HG02981 (cell line): ENCODE measurements around the gene FBN3.

Source experiments
- ATAC-seq: cut with Tn5 transposase; IDR thresholded peaks from one replicate; pipeline ENCODE4 v1.9.1; 2021; ENCODE audit warnings: mild to moderate bottlenecking, moderate library complexity; ENCODE audit not compliant: unreplicated experiment

FBN3 gene

DNA sequence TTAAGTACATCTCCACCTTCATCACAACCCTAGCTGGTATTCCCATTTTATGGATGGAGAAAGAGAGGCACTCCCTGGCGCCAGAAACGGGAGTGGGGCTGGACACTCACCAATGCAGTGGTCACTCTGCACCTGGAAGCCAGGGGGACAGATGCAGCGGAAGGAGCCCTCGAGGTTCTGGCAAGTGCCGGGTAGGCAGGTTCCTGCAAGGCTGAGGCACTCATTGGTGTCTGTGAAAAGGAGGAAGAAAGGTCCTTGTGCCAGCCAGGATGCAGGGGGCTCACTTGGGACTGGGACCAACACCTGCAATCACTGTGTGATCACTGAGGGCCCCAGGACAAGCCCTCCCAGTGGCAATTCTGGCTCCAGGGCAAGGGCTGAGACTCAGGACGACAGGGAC is 55.1 kb downstream of the FBN3 start:
- no peak for ATAC-seq

DNA sequence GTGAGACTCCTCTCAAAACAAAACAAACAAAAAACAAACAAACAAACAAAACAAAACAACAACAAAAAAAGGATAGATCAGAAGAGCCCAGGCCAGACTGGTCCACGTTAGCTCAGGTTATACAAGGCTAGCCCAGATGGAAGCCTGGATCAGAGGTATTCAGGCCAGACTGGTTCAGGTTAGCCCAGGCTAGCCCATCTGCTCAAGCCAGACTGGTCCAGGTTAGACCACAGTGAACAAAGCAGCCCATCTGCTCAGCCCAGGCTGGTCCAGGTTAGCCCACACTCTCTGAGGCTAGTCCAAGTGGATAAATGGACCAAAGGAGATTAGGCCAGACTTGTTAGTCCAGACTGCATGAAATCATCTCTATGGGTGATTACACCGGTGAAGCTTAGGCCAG is 55.7 kb downstream of the FBN3 start:
- no peak for ATAC-seq

DNA sequence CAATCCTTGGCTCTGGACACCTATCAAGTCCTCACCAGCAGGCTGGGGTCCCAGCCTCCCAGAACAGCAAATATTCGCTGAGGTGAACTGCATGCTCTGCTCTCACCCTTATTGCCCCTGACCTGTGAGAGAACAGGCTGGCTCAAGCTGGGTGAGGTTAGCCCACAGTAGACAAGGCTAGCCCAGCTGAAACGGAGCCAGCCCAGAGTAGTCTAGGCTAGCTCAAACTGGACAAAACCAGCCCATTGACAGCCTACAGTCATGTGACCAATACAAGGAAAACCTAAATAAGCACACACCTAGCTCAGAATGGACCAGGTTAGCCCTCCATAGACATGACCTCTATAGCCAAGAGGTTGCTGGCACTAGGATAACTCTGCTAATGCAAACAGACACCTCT is 58.4 kb downstream of the FBN3 start:
- ATAC-seq = no peak

DNA sequence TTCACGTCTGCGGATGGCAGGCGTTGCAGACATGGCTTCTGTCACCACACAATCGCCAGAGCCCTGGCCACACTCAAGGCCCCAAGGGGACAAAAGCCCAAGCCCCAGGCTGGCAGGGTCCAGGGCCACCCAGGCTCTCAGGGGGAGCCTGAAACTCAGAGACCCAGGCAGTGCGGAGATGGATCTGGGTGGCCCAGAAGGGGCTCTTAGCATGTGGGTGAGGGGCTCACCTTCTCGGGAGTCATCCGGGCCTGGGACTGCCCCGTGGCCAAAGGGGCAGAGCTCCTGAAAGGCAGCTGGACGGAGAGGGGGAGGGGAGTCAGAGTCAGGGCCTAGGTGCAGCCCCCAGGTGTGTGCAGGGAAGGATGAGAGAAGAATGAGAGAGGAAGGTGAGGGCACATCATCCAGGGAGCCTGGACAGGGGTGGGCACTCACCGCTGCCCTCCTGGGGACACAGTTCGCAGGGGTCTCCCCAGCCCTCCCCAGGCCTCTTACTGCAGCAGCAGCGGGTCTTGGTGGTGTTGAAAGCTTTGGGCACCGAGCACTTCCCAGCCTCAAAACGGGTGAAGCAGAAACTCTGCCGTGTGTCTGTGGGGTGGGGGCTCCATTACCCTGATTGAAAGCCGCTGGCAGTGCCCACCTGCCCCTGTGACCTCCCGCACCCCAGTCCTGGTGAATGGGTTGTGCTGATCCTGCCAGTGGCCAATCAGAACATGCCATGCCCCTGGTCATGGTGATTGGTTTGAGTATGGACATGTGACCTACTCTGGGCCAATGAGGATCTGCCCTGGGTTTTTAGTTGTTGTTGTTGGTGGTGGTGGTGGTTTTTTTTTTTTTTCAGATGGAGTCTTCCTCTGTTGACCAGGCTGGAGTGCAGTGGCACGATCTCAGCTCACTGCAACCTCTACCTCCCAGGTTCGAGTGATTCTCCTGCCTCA is 59.5 kb downstream of the FBN3 start:
- ATAC-seq = no peak

DNA sequence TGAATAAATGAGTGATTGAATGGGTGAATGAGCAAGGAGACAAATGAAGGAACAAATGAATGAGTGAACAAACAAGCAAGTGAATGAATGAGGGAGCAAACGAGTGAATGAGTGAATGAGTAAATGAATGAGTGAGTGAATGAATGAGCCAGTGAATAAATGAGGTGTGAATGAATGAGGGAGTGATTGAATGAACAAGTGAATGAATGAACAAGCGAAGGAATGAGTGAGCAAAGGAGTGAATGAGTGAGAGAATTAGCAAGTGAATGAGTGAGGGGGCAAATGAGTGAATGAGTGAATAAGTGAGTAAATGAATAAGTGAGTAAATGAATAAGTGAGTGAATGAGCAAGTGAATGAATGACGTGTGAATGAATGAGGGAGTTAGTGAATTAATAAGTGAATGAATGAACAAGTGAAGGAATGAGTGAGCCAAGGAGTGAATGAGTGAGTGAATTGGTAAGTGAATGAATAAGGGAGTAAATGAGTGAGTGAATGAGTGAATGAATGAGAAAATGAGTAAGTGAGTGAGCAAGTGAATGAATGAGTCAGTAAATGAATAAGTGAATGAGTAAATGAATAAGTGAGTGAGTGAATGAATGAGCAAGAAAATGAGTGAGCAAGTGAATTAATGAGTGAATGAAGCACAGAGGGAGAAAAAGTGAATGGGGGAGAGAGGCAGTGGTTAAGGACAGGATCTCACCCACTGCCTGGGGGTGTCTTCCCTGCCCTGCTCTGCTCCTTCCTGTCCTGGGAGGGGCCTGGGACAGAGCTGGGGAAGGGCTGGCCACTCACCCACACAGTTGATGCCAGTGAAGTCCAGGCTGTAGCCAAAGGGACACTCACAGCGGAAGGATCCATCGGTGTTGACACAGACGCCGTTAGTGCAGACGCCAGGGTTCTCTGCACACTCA is 60.4 kb downstream of the FBN3 start:
- no peak for ATAC-seq

DNA sequence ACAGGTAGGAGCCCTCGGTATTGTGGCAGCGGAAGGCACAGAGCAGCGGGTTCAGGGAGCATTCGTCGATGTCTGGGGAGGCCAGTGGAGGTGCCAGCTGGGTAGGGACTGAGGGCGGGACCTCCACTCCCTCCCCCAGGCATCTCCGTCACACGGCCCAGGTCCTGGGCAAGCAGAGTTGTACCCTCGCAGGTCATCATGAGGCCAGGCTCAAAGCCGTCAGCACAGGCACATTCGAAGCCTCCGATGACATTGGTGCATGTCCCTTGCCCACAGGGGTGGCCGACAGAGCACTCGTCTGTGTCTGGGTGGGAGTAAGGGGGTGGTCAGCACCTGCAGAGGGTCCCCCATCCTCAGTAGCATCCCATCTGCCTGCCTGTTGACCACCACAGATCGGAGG is 61.5 kb downstream of the FBN3 start:
- no peak for ATAC-seq

DNA sequence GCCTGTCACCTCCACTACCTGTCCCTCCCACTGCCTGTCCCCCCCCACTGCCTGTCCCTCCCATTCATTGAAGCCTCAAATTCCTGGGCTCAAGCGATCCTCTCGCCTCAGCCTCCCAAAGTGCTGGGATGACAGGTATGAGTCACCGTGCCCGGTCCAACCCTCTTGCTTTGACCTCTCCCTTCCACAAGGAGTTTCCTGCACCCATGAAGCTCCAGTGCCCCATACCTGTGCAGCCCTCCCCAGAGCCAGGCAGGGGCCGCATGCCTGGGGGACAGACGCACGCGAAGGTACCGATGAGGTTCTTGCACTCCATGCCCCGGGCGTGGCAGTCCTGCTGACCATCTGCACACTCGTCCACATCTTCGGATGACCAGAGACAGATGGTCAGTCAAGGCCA is 62.5 kb downstream of the FBN3 start:
- no peak for ATAC-seq

DNA sequence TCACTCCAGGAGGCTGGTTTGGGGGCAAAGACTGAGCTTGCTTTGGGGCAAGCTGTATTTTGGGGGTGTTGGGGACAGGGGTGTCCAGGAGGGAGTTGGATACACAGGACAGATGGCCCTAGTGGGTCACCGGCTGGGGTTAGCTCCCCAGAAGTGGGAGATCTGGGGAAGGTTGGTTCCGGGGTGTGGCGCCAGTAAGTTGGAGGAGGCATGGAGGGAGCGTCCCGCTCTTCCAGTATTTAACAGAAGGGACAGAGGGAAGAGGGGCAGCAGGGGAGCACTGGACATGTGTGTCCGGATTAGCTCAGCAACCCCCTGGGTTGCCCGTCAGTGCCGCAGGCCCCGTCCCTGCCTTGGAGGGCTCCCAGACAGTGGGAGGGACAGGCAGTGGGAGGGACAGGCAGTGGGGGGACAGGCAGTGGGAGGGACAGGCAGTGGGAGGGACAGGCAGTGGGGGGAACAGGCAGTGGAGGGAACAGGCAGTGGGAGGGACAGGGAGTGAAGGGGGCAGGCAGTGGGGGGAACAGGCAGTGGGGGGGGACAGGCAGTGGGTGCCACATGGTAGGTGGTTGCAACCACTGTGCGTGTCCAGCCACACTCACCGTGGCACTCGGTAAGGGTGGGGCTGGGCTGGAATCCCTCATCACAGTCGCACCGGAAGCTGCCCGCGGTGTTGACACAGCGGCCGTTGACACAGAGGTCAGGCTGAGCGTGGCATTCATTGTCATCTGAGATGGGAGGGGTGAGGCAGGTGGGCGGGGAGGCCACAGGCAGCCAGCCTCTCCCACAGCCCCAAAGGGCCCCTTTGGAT is 63.6 kb downstream of the FBN3 start:
- ATAC-seq = no peak

DNA sequence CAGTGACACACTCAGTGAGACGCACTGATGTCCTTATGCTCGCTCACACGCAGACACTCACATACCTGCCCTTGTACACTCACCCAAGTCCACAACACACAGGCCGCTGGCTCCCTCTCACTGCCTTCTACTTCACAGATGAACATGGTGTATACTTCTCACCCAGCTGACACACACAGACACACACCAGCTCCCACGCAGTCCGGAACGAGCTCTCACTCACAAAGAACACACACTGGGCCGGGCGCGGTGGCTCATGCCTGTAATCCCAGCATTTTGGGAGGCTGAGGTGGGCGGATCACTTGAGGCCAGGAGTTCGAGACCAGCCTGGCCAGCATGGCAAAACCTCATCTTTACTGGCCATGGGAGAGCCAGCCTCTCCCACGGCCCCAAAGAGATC is 65.2 kb downstream of the FBN3 start:
- no peak for ATAC-seq

DNA sequence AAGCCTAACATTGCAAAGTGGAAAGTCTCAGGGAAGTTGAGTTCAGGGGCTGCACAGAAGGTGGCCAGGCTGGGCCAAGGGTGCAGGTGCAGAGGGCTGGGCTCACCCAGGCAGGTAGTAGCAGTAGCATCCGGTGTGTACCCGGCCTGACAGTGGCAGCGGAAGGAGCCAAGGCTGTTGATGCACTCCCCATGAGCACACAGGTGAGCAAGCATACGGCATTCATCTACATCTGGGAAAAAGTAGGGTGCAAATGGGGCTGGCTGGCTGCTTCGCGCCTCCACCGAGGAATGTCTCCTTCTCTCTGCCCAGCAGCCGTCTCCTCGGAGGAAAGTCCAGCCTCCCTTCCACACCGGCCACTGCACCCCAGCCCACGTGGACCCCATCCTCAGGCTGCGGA is 66.3 kb downstream of the FBN3 start:
- ATAC-seq = no peak

DNA sequence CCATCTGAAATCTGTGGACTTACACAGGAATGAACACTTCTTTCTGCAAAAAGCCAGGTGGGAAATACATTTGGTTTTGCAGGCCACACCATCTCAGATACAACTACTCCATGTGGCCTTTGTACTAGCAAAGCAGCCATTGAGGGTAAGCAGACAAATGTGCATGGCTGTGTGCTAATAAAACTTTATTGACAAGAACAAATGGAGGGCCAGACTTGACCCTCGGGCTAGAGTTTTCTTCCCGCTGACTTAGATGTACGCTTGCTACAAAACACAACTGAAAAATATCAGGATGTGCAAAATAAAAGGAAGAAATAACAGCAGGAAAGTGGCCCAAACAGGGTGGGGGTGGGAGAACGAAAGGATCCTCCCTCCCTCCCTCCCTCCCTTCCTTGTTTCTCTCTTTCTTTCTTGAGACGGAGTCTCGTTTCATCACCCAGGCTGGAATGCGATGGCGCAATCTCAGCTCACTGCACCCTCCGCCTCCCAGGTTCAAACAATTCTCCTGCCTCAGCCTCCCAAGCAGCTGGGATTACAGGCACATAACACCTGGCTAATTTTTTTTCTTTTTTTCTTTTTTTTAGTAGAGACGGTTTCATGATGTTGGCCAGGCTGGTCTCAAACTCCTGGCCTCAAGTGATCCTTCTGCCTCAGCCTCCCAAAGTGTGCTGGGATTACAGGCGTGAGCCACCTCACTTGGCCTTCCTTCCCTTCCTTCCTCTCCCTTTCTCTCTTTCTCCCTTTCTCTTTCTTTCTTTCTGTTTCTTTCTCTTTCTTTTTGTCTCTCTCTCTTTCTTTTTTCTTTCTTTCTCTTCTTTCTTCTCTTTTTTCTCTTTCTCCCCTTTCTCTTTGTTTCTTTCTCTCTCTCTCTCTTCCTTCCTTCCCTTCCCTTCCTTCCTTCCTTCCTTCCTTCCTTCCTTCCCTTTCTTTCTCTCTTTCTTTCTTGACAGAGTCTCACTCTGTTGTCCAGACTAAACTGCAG is 67.5 kb downstream of the FBN3 start:
- ATAC-seq = no peak

DNA sequence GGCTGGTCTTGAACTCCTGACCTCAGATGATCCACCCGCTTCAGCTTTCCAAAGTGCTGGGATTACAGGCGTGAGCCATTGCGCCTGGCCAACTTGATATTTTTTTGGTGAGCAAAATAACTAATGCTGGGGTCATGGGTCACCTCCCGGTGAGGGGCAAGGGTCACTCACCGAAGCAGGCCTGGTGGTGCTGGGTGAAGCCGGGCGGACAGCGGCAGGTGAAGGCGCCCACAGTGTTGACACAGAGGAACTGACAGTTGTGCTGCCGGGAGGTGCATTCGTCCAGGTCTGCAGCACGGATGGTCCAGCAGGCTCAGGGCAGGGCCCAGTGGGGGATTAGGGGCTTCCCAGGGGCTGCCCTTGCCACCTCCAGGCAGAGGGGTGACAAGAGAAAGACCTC is 68.6 kb downstream of the FBN3 start:
- ATAC-seq = no peak

DNA sequence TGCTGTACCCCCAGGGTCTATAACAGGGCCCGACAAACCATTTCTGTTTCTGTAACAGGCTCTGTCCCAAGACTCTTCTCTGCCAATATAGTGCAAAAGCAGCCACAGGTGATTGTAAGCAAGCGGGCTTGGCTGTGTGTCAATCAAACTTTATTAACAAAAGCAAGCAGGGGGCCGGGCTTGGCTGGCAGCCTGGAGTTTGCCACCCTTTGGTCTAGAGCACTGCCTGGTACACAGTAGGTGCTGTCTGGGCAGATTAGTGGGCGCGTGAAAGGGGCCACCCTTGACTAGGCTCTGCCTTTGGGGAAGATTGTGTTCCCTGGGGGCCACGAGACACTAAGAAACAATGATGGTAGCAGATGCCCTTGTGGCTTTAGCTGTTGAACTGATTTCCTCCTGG is 69.4 kb downstream of the FBN3 start:
- ATAC-seq = no peak

DNA sequence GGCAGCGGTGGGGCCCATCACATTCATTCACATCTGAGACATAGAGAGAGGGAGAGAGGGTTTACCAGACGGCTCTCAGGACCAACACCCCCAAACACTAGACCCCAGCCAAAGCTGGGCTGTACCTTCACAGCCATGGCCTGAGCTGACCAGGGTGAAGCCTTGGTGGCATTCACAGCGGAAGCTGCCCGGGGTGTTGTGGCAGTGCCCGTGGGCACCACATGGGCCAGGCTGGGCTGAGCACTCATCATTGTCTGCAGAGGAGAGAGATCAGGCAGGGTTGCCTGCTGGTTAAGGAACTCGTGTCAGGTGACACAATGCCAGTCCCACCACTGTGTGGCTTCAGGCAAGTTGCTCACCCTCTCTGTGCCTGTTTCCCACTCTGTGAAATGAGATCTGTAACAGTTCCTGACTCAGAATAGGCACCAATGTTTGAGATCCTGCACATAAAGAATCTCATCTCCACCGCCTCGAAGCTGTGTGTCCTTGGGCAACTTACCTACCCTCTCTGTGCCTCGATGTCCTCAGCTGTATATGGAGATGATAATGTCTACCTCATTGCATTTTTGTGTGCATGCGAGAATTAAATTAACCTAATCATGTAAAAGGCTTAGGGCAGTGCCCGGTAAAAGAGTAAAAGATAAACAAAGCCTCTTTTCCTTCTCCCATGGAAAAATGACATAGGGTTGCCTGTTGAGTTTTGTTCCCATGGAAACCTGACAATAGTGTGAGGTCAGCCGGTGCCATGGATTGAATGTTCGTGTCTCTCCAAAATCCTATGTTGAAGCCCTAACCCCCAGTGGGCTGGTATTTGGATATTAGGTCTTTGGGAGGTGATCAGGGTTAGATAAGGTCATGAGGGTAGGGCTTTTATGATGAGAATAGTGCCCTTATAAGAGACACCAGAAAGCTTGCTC is 74.0 kb downstream of the FBN3 start:
- ATAC-seq = no peak

DNA sequence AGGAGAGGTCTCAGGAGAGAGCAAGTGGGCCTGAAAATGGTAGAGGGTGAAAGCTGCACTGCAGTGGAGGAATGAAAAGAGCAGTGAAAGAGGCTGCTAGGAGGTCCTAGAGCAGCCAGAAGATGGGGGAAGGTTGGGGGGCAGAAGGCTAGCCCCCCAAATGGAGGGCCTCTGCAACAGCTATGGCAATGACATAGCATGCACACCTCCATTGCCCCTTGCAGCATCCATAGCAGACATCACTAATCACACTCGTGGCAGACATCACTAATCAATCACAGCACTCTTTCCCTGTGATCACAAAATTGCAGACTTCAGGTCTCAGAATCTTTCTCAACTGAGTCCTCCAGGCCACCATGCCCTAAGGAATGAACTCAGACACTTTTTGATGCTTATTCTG is 74.9 kb downstream of the FBN3 start:
- no peak for ATAC-seq

DNA sequence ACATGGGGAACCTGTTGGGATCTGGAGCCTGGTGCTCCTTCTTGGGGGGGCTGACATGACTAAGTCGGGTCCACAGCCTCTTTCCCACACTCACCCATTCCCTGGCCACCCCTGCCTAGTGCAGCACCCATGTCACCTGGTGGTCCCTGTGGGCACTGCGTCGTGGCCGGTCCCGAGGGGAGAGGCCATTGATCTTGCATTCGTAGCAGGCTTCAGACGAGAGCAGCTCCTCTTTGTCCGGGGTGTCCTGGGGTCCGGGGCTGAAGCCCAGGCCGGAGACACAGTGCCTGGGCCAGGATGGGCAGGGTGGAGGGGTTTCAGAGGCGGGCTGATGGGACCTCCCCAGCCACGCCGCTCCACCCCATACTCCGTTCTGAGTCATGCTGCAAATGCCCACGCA is 77.5 kb downstream of the FBN3 start:
- no peak for ATAC-seq

DNA sequence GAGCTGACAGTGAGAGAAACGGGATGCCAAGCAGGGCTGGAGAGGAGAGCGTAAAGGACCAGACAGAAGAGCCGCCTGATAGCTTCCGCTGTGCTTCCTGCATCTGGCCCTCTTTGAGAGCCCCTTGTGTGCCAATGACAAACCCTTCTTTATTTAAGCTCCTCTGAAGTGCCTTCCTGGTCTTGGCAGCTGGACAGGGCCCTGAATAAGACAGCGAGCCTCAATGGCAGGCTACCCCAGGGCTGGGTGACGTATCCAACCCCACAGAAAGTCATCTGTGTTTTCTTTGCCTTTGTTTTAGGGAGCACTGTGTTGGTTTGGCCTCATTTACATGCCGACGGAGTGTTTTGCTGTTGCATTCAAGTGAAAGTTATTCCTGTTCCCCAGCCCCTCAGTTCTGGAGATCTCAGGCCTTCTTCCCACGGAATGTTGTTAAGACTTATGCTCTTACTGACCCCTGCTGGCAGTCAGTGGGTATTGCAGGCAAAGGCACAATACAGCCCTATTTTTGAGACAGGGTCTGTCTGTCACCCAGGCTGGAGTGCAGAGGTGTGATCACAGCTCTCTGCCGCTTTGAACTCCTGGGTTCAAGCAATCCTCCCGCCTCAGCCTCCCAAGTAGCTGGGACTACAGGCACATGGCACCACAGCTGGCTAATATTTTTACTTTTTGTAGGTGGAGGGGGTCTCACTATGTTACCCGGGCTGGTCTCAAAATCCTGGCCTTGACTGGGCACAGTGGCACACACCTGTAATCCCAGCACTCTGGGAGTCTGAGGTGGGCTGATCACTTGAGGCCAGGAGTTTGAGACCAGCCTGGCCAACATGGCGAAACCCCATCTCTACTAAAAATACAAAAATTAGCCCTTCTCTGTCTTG is 80.1 kb downstream of the FBN3 start:
- ATAC-seq = no peak

DNA sequence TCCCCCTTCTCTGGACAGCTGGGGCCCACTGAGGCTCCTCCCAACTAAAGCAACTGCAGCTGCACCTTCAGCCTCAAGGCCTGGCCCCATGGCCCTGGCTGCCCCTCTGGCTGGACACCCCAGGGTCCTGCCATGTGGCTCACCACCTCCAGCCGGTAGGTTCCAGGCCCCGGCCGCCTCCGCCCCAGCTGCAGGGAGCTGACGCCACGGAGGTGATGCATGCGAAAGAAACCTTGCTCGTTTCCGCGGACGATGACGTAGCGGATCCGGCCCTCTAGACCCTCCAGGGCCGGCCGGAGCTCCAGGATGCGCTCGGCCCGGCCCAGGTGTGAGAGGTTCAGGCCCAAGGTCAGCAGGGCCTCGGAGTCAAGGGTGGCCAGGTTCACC is 83.5 kb downstream of the FBN3 start:
- ATAC-seq = no peak
